Body of pancreas (tissue), 4 donors: Measurements from ENCODE around the gene MAD1L1.
"Not testable (repeated sequence)": the region's sequence is repeated elsewhere in the genome, so short reads cannot be mapped to it uniquely, and the experiment has no call there.

Experiments used
- POLR2A ChIP-seq, 3 donors: fragments of 450-650 bp; IDR thresholded peaks; one replicate each; pipeline ENCODE4 v1.6.1; 2016; ENCODE audit warnings: antibody characterized with exemption in 3 of 3, mild to moderate bottlenecking in 2 of 3
- TF ChIP-seq, protein P1 (sequence below), 7 experiments: fragments of 450-650 bp in 4 of 7; fragments of 200-600 bp in 3 of 7; sonication (generic) in 3 of 7; IDR thresholded peaks; one replicate each; pipeline ENCODE4 v1.5.1; 2016 to 2019; ENCODE audit warnings: antibody characterized with exemption in 7 of 7

DNA sequence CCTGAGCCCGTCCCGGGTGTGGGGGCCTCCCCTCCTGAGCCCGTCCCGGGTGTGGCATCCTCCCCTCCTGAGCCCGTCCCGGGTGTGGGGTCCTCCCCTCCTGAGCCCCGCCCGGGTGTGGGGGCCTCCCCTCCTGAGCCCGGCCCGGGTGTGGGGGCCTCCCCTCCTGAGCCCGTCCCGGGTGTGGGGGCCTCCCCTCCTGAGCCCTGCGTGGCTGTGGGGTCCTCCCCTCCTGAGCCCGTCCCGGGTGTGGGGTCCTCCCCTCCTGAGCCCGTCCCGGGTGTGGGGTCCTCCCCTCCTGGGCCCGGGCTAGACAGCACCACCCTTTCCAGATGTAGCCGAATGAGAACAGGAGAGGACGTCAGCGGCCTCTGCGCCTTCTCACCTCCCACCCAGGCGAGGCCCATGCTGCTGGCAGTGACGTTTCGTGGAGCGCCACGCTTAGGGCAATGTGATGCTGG lies 405.2 kb downstream of the MAD1L1 start:
- TF ChIP-seq, protein P1, sequence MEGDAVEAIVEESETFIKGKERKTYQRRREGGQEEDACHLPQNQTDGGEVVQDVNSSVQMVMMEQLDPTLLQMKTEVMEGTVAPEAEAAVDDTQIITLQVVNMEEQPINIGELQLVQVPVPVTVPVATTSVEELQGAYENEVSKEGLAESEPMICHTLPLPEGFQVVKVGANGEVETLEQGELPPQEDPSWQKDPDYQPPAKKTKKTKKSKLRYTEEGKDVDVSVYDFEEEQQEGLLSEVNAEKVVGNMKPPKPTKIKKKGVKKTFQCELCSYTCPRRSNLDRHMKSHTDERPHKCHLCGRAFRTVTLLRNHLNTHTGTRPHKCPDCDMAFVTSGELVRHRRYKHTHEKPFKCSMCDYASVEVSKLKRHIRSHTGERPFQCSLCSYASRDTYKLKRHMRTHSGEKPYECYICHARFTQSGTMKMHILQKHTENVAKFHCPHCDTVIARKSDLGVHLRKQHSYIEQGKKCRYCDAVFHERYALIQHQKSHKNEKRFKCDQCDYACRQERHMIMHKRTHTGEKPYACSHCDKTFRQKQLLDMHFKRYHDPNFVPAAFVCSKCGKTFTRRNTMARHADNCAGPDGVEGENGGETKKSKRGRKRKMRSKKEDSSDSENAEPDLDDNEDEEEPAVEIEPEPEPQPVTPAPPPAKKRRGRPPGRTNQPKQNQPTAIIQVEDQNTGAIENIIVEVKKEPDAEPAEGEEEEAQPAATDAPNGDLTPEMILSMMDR (IDR thresholded peaks at IDR 0.05): not testable (repeated sequence)
- TF ChIP-seq POLR2A (IDR thresholded peaks at IDR 0.05): not testable (repeated sequence)
